H1 (cell line): ENCODE data around the gene PHLPP1.

Experiments used
- CBX8 ChIP-seq: fragments of 300-800, 300-1000 bp; sonication (generic); IDR thresholded peaks from 2 replicates; pipeline ENCODE4 v1.7.1; 2016; ENCODE audit warnings: low read depth, low read length, borderline replicate concordance
- CHD1 ChIP-seq: IDR thresholded peaks from 2 replicates; pipeline ENCODE4 v1.6.1; 2012; ENCODE audit warnings: low read depth, low read length, improper control_type of control experiment
- EZH2 ChIP-seq: fragments of 200-600 bp; sonication (generic); IDR thresholded peaks from 2 replicates; pipeline ENCODE4 v1.7.1; 2012; ENCODE audit warnings: low read depth, mild to moderate bottlenecking, moderate library complexity, low read length, inconsistent platforms; ENCODE audit not compliant: severe bottlenecking
- HDAC2 ChIP-seq, 2 experiments: fragments of 300-600 bp in 1 of 2; sonication (generic) in 1 of 2; IDR thresholded peaks; 2 replicates each; pipeline ENCODE4 v1.6.1; 2011 to 2012; ENCODE audit warnings: low read depth in 2 of 2, low read length in 2 of 2, mild to moderate bottlenecking in 2 of 2, moderate library complexity in 2 of 2, borderline replicate concordance in 1 of 2, inconsistent platforms in 1 of 2
- SP1 ChIP-seq: IDR thresholded peaks from 2 replicates; pipeline ENCODE4 v1.6.1; 2011; ENCODE audit warnings: low read depth, low read length
- TCF12 ChIP-seq: IDR thresholded peaks from 2 replicates; pipeline ENCODE4 v1.6.1; 2011; ENCODE audit warnings: low read depth, mild to moderate bottlenecking, low read length
- TF ChIP-seq, protein P1 (sequence below), 3 experiments: IDR thresholded peaks; 1 replicate in 2 of 3; 2 replicates in 1 of 3; pipeline versions ENCODE4 v1.5.1 to v1.6.1; 2011; ENCODE audit warnings: low read length in 3 of 3, mild to moderate bottlenecking in 3 of 3, inconsistent platforms in 2 of 3, low read depth in 1 of 3, moderate library complexity in 1 of 3; ENCODE audit not compliant: insufficient read depth in 1 of 3; ENCODE audit errors: control extremely low read depth in 1 of 3

DNA sequence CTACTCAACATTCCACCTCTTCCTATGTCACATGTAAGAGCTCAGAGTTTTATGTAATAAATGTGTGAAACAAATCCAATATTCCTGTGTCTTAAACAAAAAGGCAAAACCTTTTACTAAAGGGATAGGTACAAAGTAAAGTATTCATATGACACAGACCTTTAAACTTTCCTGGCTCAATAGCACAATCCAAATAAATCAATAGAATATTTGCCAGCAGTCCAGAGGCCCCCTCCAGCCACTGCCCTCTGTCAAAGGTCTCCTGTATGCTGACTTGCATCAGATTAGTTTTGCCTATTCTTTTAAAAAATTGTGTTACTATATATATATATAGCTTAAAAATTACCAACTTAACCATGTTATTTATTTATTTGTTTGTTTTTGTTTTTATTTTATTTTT is 17.7 kb upstream of the PHLPP1 start:
- TF ChIP-seq TCF12, result no peak
- TF ChIP-seq, protein P1, sequence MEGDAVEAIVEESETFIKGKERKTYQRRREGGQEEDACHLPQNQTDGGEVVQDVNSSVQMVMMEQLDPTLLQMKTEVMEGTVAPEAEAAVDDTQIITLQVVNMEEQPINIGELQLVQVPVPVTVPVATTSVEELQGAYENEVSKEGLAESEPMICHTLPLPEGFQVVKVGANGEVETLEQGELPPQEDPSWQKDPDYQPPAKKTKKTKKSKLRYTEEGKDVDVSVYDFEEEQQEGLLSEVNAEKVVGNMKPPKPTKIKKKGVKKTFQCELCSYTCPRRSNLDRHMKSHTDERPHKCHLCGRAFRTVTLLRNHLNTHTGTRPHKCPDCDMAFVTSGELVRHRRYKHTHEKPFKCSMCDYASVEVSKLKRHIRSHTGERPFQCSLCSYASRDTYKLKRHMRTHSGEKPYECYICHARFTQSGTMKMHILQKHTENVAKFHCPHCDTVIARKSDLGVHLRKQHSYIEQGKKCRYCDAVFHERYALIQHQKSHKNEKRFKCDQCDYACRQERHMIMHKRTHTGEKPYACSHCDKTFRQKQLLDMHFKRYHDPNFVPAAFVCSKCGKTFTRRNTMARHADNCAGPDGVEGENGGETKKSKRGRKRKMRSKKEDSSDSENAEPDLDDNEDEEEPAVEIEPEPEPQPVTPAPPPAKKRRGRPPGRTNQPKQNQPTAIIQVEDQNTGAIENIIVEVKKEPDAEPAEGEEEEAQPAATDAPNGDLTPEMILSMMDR (IDR thresholded peaks at IDR 0.05; ENCODE audit: control extremely low read depth in 1 of 3, insufficient read depth in 1 of 3, low read depth in 1 of 3, low read length in 3 of 3), result no peak
- TF ChIP-seq CHD1, result no peak
- no peak for TF ChIP-seq CBX8
- no peak for TF ChIP-seq HDAC2 (IDR thresholded peaks at IDR 0.05; ENCODE audit: borderline replicate concordance in 1 of 2, low read depth in 2 of 2, low read length in 2 of 2)
- TF ChIP-seq EZH2, result no peak
- TF ChIP-seq SP1, result no peak
